SHP77 (cell line): ENCODE data around the gene ATP5MK.
A peak's percentile ranks its signal among the peaks of the same experiment; 100 is the strongest.
"Not testable (repeated sequence)": the region's sequence is repeated elsewhere in the genome, so short reads cannot be mapped to it uniquely, and the experiment has no call there.

Source experiments
- DNase-seq, 2 experiments: peaks; one replicate each; lab custom pipeline; 2025; lab: John Stamatoyannopoulos, UW

The ATP5MK gene

GRCh38 chr10:103396067-103396788, at the start of gene ATP5MK, which contains the start of gene PDCD11:
Gene ATP5MK (minus strand): TSS chr10:103396475. CDS start chr10:103392457, 4,018 bp downstream.
Gene PDCD11 (plus strand): TSS chr10:103396626. CDS start chr10:103398427, 1,801 bp downstream.
- peak; percentile 98 for DNase-seq

DNA sequence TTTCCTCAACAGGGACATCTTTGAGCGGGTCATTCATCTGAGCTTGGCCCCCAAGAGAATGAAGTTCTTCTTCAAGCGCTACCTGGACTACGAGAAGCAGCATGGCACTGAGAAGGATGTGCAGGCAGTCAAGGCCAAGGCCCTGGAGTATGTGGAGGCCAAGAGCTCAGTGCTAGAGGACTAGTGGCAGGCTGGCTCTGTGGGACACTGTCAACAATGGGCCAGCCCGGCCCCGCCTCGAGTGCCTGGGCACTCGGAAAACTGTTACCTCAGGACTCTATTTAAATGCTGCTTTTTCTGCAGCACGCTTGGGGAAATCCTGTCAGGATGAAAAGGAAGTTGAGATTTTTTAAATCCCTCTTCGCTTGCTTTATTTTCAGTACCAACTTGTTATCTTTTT, 49.1 kb upstream of the ATP5MK start:
- no peak for DNase-seq

DNA sequence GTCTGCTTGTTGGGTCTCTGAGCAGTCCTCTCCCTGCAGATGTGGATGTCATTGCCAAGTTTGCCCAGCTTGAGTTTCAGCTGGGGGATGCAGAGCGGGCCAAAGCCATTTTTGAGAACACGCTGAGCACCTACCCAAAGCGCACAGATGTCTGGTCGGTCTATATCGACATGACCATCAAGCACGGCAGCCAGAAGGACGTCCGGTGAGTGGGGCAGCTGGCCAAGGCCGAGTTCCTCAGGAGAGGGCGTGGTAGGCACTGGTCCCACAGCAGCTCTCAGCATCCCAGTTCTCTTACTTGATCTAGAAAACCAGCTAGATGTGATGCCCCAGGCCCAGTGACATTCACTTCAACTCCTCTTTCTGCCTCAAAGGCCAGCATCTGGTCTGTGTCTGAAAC, 48.2 kb upstream of the ATP5MK start:
- no peak for DNase-seq

- no peak for DNase-seq
These were observed 47.4 kb upstream of the ATP5MK start for GRCh38 chr10:103443475-103444185.

DNA sequence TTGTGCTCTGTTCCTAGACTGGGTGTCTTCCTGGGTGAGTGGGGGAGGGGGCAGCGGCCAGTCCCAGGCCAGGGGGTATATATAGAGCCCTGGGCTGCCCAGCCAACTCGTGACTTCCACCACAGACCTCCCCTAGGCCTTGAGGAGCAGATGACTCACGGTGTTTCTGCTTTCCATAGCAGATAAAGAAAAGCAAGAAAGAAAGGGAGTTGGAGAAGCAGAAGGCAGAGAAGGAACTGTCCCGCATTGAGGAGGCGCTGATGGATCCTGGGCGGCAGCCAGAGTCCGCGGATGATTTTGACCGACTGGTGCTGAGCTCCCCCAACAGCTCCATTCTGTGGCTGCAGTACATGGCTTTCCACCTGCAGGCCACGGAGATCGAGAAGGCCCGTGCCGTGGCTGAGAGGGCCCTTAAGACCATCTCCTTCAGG, 45.8 kb upstream of the ATP5MK start:
- no peak for DNase-seq

- DNase-seq: no peak
These were observed 45.3 kb upstream of the ATP5MK start for GRCh38 chr10:103441611-103442010.

DNA sequence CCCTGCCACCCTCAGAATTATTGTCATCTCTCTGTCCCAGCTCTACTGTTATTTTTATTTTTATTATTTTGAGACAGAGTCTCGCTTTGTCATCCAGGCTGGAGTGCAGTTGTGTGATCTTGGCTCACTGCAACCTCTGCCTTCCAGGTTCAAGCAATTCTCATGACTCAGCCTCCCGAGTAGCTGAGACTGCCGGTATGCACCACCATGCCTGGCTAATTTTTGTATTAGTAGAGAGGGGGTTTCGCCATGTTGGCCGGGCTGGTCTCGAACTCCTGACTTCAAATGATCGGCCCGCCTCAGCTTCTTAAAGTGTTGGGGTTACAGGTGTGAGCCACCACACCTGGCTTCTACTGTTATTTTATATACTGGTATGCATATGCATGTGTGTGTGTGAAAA, 44.9 kb upstream of the ATP5MK start:
- DNase-seq: no peak

DNA sequence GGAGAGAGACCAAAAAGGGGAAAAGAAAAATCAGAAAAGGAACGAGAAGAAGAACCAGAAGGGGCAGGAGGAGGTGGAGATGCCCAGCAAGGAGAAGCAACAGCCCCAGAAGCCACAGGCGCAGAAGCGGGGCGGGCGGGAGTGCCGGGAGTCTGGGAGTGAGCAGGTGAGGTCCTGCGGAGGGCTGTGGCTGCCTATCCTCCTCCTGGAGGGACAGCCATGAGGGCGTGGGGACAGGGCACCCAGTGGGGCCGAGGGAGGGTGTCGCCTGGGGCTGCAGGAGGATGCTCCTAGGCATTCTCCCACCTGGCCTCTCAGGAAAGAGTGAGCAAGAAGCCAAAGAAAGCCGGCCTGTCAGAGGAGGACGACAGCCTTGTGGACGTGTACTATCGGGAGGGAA, 44.1 kb upstream of the ATP5MK start:
- DNase-seq: no peak

DNA sequence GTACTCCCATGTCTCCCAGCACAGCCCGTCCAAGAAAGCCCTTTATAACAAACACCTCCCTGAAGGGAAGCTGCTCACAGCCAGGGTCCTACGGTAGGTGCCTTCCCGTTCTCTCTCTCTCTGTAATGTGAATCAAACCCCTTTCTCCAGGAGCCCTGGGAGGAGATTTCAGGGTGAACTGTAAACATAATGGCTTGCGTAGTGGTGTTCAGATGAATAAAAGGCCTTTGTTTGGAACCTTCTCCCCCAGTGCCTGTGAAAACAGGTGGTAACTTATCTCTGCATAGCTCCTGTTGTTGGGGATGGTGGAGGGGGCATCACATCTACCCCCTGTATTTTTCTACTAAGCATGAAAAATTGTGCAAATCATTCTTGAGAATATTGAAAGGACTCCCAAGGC, 43.5 kb upstream of the ATP5MK start:
- DNase-seq: no peak

DNA sequence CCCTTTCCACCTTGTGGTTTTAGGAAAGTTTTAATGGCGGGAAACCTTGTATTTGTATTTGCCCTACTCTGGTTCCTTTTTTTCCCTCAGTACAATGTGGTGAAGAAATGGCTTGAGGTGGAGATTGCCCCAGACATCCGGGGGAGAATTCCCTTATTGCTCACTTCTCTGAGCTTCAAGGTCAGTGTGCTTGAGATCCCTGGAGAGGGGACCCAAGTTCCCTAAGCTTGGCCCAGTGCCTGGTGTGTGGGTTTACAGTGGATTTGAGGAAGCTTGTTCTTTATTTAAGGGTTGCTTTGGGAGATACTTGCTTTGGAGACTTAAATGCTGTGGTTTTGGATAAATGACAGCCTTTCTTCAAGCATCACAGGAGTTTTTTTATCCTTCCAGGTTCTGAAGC, 37.6 kb upstream of the ATP5MK start:
- DNase-seq: no peak

DNA sequence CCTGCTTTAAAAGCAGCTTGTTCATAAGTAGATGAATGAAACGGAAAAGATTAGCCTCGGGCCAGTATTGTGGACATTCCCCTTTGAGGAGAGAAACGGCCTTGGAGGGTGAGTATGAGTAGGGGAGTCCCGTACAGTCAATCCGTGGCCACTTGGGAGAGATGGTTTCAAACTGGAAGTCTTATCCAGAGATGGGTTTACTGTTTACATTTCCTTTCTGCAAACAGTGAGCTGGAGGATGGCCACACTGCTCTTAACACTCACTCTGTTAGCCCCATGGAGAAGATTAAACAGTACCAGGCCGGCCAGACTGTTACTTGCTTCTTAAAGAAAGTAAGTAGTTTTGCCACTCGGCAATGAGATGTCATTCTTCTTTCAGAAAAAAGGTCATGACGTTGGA, 35.6 kb upstream of the ATP5MK start:
- no peak for DNase-seq

GRCh38 chr10:103429647-103430046, 33.4 kb upstream of the ATP5MK start:
- DNase-seq: no peak

GRCh38 chr10:103428989-103429643, 32.8 kb upstream of the ATP5MK start:
- no peak for DNase-seq

GRCh38 chr10:103427866-103428265, 31.6 kb upstream of the ATP5MK start:
- no peak for DNase-seq

- DNase-seq: no peak
These were observed 27.5 kb upstream of the ATP5MK start for GRCh38 chr10:103423748-103424147.

- no peak for DNase-seq
These were observed 22.8 kb upstream of the ATP5MK start for GRCh38 chr10:103419101-103419500.

DNA sequence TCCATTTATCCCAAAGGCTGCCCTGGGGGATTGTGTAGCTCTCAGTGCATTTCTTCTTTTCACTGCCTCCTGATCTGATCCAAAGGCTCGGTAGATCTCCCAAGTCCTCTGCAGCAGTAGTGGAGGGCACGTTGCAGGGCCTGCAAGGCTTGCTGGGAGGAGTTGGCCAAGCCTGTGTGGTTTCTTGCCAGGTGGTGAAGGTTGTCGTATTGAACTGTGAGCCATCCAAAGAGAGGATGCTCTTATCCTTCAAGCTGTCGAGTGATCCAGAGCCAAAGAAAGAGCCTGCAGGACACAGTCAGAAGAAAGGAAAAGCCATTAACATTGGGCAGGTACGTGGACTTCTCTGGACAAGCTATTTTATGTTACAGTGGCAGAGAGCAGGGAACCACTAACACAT, 21.3 kb upstream of the ATP5MK start:
- no peak for DNase-seq

- DNase-seq: not testable (repeated sequence)
These were observed 20.8 kb upstream of the ATP5MK start for GRCh38 chr10:103417148-103417469.

DNA sequence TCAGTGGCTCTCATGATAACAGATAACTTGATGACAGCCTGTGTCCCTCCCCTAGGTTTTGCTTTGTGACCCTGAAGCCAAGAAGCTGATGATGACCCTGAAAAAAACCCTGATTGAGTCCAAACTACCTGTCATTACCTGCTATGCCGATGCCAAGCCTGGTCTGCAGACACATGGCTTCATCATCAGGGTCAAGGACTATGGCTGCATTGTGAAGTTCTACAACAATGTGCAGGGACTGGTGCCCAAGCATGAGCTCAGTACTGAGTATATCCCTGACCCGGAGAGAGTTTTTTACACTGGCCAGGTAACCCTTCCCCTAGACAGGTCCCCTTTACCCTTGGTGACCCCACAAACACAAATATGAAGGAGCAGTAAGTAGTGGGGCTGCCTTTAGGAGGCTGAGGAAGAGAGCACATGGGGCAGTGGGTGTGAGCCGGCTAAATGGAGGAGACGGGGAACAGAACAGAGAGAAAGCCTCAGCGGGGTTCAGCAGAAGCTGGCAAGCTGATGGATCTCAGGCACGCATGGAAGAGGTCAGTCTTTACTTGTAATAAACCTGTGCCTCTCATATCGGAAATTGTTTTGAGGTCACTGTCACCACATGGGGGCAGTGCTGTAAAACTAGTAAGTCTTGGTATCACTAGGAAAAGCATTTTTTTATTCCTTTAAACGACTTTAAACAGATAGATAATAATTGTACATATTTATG, 20.3 kb upstream of the ATP5MK start:
- DNase-seq: peak; percentile 20 to 32

GRCh38 chr10:103415581-103415980, 19.3 kb upstream of the ATP5MK start:
- DNase-seq: no peak

DNA sequence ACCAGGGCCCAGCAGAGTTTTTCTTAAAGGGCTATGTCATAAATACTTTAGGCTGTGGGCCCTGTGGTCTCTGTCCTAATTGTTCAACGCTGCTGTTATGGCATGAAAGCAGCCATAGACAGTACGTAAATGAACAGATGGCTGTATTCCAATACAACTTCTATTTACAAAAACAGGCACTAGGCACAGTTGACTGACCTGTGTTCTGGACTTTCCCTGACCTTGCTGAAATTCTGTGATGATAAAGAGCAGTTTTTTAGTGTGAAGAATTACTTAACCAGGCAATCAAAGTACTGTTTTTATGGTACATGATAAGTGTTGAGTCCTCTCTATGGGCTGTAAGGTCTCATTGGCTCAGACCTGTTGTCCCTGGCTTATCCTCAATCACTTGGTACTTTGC, 17.3 kb upstream of the ATP5MK start:
- no peak for DNase-seq

DNA sequence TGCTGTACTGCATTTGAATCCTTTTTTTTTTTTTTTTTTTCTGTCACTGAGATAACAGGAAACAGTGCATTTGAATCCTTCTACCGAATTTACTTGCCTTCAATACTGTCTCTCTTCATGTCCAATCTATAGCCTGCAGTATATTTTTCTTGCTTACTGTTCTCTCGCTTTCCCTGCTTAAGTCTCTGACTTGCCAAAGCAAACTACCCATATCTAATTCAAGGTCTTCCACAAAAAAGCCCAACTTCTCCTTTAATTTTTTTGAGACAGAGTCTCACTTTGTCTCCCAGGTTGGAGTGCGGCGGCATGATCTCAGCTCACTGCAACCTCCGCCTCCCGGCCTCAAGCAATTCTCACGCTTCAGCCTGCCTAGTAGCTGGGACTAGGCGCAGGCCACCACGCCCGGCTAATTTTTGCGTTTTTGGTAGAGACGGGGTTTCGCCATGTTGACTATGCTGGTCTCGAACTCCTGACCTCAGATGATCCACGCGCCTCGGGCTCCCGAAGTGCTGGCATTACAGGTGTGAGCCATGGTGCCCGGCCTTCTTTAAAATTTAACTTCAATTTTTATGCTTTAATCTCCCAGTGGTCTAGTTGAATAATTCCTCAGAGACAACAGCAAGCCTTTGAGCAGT, 1.0 kb upstream of the ATP5MK start:
- no peak for DNase-seq
